HT1080 (cell line): ENCODE data around the gene CDRT15. TPM values are rescaled to one million over a fixed set of nuclear protein-coding genes. Genes with fewer than 3 reads are reported as not detected.
"Not testable (repeated sequence)": the region's sequence is repeated elsewhere in the genome, so short reads cannot be mapped to it uniquely, and the experiment has no call there.

Experiments used
- DNase-seq: peaks from one replicate; pipeline ENCODE4 v3.0.0-alpha.2; 2015; ENCODE audit warnings: low read depth
- total RNA-seq: library from RNA; depleted of rRNA; stranded (reverse); fragments of >200 nt; shearing (Covaris generic); gene quantifications from 2 replicates; pipeline ENCODE4 v1.2.3, GENCODE V29; 2014; rRNA removed

CDRT15 gene
- total RNA-seq, 1 experiment from 2014 or later, result not detected

DNA sequence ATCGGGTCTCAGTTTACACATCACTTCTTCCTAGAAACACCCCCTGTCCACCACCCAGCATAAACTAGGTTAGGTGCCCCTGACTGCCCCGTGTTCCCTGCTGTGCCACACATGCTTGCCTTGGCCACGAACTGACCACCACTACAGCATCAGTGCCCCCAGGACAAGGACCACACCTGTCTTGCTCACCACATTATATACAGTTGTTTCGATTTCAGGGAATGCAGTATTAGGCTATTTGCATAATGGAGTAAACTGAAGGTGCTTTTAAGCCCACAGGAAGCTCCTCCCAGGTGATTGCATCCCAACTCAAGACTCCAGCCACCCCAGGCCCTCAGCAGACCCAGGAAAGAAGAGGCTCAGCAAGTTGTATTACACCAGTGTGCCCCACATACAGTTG lies 50.2 kb downstream of the CDRT15 start:
- not testable (repeated sequence) for DNase-seq

Other genes with a start within 250 kb of the CDRT15 start
- 26.2 and 32.4 TPM in 2 replicates for gene COX10, start 167.4 kb downstream of the CDRT15 start, total RNA-seq
- 5.7 and 6.4 TPM in 2 replicates for gene HS3ST3B1, start 64.2 kb upstream of the CDRT15 start, total RNA-seq